DMS114 treated with DMSO at 0.1 percent for 48 hours (cell line): Measurements from ENCODE around the gene GLP1R.

ENCODE experiments used
- DNase-seq: peaks from one replicate; lab custom pipeline; 2025; ENCODE audit not compliant: unreplicated experiment; lab: John Stamatoyannopoulos, UW

GLP1R gene

GRCh38 chr6:39048481-39049399 lies at the start of gene GLP1R:
Gene GLP1R (plus strand): TSS chr6:39048781. CDS start chr6:39048841, 60 bp downstream.
- no peak for DNase-seq

- peak; percentile 5 for DNase-seq
Measured at GRCh38 chr6:39003072-39003471, 45.5 kb upstream of the GLP1R start.

GRCh38 chr6:39003492-39003891 lies 45.1 kb upstream of the GLP1R start:
- no peak for DNase-seq

GRCh38 chr6:39004801-39005200 lies 43.8 kb upstream of the GLP1R start:
- no peak for DNase-seq

- no peak for DNase-seq
Measured at GRCh38 chr6:39005774-39006173, 42.8 kb upstream of the GLP1R start.

GRCh38 chr6:39007575-39007974 lies 41.0 kb upstream of the GLP1R start:
- DNase-seq = no peak

- DNase-seq = no peak
Measured at GRCh38 chr6:39008737-39009136, 39.8 kb upstream of the GLP1R start.

- no peak for DNase-seq
Measured at GRCh38 chr6:39009476-39009875, 39.1 kb upstream of the GLP1R start.

- DNase-seq = no peak
Measured at GRCh38 chr6:39016839-39017546, 31.6 kb upstream of the GLP1R start.

GRCh38 chr6:39017547-39017880 lies 31.1 kb upstream of the GLP1R start:
- DNase-seq = no peak

GRCh38 chr6:39018103-39018502 lies 30.5 kb upstream of the GLP1R start:
- DNase-seq = no peak

- DNase-seq = no peak
Measured at GRCh38 chr6:39020136-39020535, 28.4 kb upstream of the GLP1R start.

- DNase-seq = no peak
Measured at GRCh38 chr6:39021041-39021440, 27.5 kb upstream of the GLP1R start.

GRCh38 chr6:39021779-39022178 lies 26.8 kb upstream of the GLP1R start:
- no peak for DNase-seq

GRCh38 chr6:39026175-39026574 lies 22.4 kb upstream of the GLP1R start:
- no peak for DNase-seq

GRCh38 chr6:39029156-39030011 lies 19.2 kb upstream of the GLP1R start:
- DNase-seq = no peak

GRCh38 chr6:39035681-39036080 lies 12.9 kb upstream of the GLP1R start:
- DNase-seq = no peak

GRCh38 chr6:39037082-39037508 lies 11.5 kb upstream of the GLP1R start:
- no peak for DNase-seq

GRCh38 chr6:39037707-39038106 lies 10.9 kb upstream of the GLP1R start:
- no peak for DNase-seq

GRCh38 chr6:39040080-39040673 lies 8.4 kb upstream of the GLP1R start:
- DNase-seq = no peak

GRCh38 chr6:39041072-39041471 lies 7.5 kb upstream of the GLP1R start:
- DNase-seq = no peak
